ENCODE data around the gene SYNE4. TPM values are rescaled to one million over a fixed set of nuclear protein-coding genes. Genes with fewer than 3 reads are reported as not detected.

The SYNE4 gene
- polyA plus RNA-seq, 1 experiment = 0.07 TPM

- peak; percentile 93 for DNase-seq (ENCODE audit: low read depth, low spot score)
- no peak for TF ChIP-seq CTCF (IDR thresholded peaks at IDR 0.05; ENCODE audit: low read depth, low read length)
- Histone ChIP-seq H3K4me3 (ENCODE audit: low read depth, low read length) (peak within 1 kb of the TSS; percentile 89), H3K27ac (ENCODE audit: low read depth, low read length) (peak within 1 kb of the TSS; percentile 2), H3K9me3 (ENCODE audit: control insufficient read depth, insufficient read depth, low read length) (no peaks in the 10 kb centered on the region), H3K27me3 (ENCODE audit: control insufficient read depth, insufficient read depth, low read length) (no peaks in the 10 kb centered on the region)
- POLR2A ChIA-PET = interaction anchor here (0.6 to 1.1 kb wide), 5 partner anchors 11 to 154 kb away, joined by 3 to 18 read pairs (median 3); partner anchors contain the start of gene THAP8
- CTCF ChIA-PET = interaction anchor here (1.0 kb wide), 1 partner anchor 132 kb away, joined by 3 read pairs; no protein-coding TSS in a partner anchor
Measured at GRCh38 chr19:36014012-36014924, 5.7 kb upstream of the SYNE4 start, which contains the start of gene ALKBH6. ALKBH6 (minus strand) TSS chr19:36014213; CDS start chr19:36013397, 816 bp downstream.

GRCh38 chr19:36013280-36014011 lies 4.8 kb upstream of the SYNE4 start:
- TF ChIP-seq CTCF (IDR thresholded peaks at IDR 0.05; ENCODE audit: low read depth, low read length) = no peak
- ChIA-PET CTCF (interaction anchor here (1.0 kb wide), 1 partner anchor 132 kb away, joined by 3 read pairs; no protein-coding TSS in a partner anchor), POLR2A (interaction anchor here (0.6 to 1.1 kb wide), 4 partner anchors 10 to 41 kb away, joined by 3 to 18 read pairs (median 6); partner anchors contain the start of gene THAP8)
- no peak for DNase-seq (ENCODE audit: low read depth, low spot score)
- H3K27ac ChIP-seq (ENCODE audit: low read depth, low read length) = peak overlapping the region; percentile 2
- H3K9me3 ChIP-seq (ENCODE audit: control insufficient read depth, insufficient read depth, low read length) = no peaks in the 10 kb centered on the region
- H3K27me3 ChIP-seq (ENCODE audit: control insufficient read depth, insufficient read depth, low read length) = no peaks in the 10 kb centered on the region
- peak overlapping the region; percentile 89 for H3K4me3 ChIP-seq (ENCODE audit: low read depth, low read length)

GRCh38 chr19:36010402-36010801 lies 1.8 kb upstream of the SYNE4 start:
- CTCF ChIA-PET = no interaction called here
- H3K4me3 ChIP-seq (ENCODE audit: low read depth, low read length) = no peak overlapping the region
- no peak for TF ChIP-seq CTCF (IDR thresholded peaks at IDR 0.05; ENCODE audit: low read depth, low read length)
- H3K27ac ChIP-seq (ENCODE audit: low read depth, low read length) = no peak overlapping the region
- no peaks in the 10 kb centered on the region for H3K9me3 ChIP-seq (ENCODE audit: control insufficient read depth, insufficient read depth, low read length)
- no peaks in the 10 kb centered on the region for H3K27me3 ChIP-seq (ENCODE audit: control insufficient read depth, insufficient read depth, low read length)
- no peak for DNase-seq (ENCODE audit: low read depth, low spot score)
- POLR2A ChIA-PET = no interaction called here

- CTCF ChIA-PET = no interaction called here
- H3K27ac ChIP-seq (ENCODE audit: low read depth, low read length) = peak overlapping the region; percentile 11
- POLR2A ChIA-PET = interaction anchor here (0.6 kb wide), 1 partner anchor 32 kb away, joined by 4 read pairs; no protein-coding TSS in a partner anchor
- no peak for TF ChIP-seq CTCF (IDR thresholded peaks at IDR 0.05; ENCODE audit: low read depth, low read length)
- peak overlapping the region; percentile 50 for H3K4me3 ChIP-seq (ENCODE audit: low read depth, low read length)
- no peaks in the 10 kb centered on the region for H3K9me3 ChIP-seq (ENCODE audit: control insufficient read depth, insufficient read depth, low read length)
- DNase-seq (ENCODE audit: low read depth, low spot score) = no peak
- H3K27me3 ChIP-seq (ENCODE audit: control insufficient read depth, insufficient read depth, low read length) = no peaks in the 10 kb centered on the region
Measured at GRCh38 chr19:36009633-36010379, 1.2 kb upstream of the SYNE4 start.

Data from AG04450 (cell line).